ENCODE measurements around the gene EHD1.

Gene EHD1

DNA sequence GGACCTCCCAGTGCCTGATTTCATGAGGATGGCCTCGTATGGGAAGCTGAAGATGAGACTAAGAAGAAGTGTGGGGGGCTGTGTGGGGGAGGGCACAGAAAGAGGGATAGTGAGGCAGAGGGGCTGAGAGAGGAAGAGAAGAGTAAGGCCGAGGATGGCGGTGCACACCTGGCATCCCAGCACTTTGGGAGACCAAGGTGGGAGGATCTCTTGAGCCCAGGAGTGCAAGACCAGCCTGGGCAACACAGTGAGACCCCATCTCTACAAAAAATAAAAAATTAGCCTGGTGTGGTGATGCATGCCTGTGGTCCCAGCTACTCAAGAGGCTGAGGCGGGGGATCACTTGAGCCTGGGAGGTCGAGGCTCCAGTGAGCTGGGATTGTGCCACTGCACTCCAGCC, 13.5 kb upstream of the EHD1 start:
- TF ChIP-seq, protein P1, sequence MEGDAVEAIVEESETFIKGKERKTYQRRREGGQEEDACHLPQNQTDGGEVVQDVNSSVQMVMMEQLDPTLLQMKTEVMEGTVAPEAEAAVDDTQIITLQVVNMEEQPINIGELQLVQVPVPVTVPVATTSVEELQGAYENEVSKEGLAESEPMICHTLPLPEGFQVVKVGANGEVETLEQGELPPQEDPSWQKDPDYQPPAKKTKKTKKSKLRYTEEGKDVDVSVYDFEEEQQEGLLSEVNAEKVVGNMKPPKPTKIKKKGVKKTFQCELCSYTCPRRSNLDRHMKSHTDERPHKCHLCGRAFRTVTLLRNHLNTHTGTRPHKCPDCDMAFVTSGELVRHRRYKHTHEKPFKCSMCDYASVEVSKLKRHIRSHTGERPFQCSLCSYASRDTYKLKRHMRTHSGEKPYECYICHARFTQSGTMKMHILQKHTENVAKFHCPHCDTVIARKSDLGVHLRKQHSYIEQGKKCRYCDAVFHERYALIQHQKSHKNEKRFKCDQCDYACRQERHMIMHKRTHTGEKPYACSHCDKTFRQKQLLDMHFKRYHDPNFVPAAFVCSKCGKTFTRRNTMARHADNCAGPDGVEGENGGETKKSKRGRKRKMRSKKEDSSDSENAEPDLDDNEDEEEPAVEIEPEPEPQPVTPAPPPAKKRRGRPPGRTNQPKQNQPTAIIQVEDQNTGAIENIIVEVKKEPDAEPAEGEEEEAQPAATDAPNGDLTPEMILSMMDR (IDR thresholded peaks at IDR 0.05; ENCODE audit: borderline replicate concordance, insufficient read depth, low read depth, low read length): no peak
- no peak overlapping the region for H3K4me3 ChIP-seq (ENCODE audit: low read depth, low read length)

DNA sequence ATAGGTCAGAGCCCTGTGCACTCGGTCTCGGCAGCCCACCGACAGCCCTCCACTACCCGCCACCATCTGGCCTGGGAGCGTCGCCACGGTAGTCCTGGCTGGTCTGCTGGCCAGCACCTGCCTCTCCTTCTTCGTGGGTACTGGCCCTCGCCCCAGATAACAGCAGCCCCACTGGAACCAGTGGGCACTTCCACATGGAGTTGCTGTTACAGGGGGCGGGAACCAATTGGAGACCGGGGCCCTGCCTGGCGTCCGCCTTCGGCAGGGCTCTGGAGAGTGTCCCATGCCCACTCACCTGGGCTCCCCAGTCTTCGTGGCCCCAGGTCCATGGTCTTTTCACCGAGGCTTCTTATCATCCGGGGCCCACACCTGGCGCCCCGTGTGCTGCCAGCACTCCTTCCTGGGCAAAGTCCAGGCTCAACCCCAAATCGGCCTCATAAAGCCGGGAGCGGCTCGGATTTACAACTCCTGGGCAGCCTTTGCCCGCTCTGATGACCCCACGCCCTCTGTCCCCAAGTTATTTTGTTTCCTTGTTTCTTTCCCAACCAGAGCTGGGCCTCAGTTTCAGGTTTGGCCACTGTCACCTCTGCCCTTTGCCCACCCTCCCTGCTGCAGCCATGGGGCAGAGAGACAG, 12.9 kb upstream of the EHD1 start:
- no peak overlapping the region for H3K4me3 ChIP-seq (ENCODE audit: low read depth, low read length)
- TF ChIP-seq, protein P1 (IDR thresholded peaks at IDR 0.05; ENCODE audit: borderline replicate concordance, insufficient read depth, low read depth, low read length): no peak

- no peak overlapping the region for H3K4me3 ChIP-seq (ENCODE audit: low read depth, low read length)
These were observed 12.1 kb upstream of the EHD1 start for GRCh38 chr11:64890522-64890939.

GRCh38 chr11:64888729-64889511, 10.5 kb upstream of the EHD1 start:
- H3K4me3 ChIP-seq (ENCODE audit: low read depth, low read length): no peak overlapping the region

More at GRCh38 chr11:64890522-64890939, 12.1 kb upstream of the EHD1 start:
- TF ChIP-seq, protein P1 (IDR thresholded peaks at IDR 0.05; ENCODE audit: borderline replicate concordance, insufficient read depth, low read depth, low read length): no peak

GRCh38 chr11:64888406-64888728, 9.9 kb upstream of the EHD1 start:
- no peak overlapping the region for H3K4me3 ChIP-seq (ENCODE audit: low read depth, low read length)
- TF ChIP-seq, protein P1 (IDR thresholded peaks at IDR 0.05; ENCODE audit: borderline replicate concordance, insufficient read depth, low read depth, low read length): no peak

More at GRCh38 chr11:64888729-64889511, 10.5 kb upstream of the EHD1 start:
- TF ChIP-seq, protein P1 (IDR thresholded peaks at IDR 0.05; ENCODE audit: borderline replicate concordance, insufficient read depth, low read depth, low read length): no peak

GRCh38 chr11:64887757-64888405, 9.5 kb upstream of the EHD1 start:
- peak overlapping the region; percentile 30 for H3K4me3 ChIP-seq (ENCODE audit: low read depth, low read length)
- TF ChIP-seq, protein P1 (IDR thresholded peaks at IDR 0.05; ENCODE audit: borderline replicate concordance, insufficient read depth, low read depth, low read length): peak; percentile 97

All from GM12875 (cell line).